Tibial nerve (tissue), 4 donors: Measurements from ENCODE around the gene TRAF3. TPM values are rescaled to one million over a fixed set of nuclear protein-coding genes. Genes with fewer than 3 reads are reported as not detected.

Source experiments
- DNase-seq, 2 donors: peaks; one replicate each; pipeline ENCODE4 v3.0.0-alpha.2; 2019; ENCODE audit warnings: low spot score in 2 of 2
- H3K27ac ChIP-seq, 4 donors: fragments of 200-600 bp; sonication (generic) in 3 of 4; one replicate each; pipeline ENCODE4 v1.5.1; 2017 to 2019; ENCODE audit warnings: mild to moderate bottlenecking in 1 of 4
- H3K27me3 ChIP-seq, 2 donors: fragments of 200-600 bp; sonication (generic) in 1 of 2; one replicate each; pipeline versions ENCODE4 v1.5.1 to v1.6.0; 2017 to 2019
- H3K36me3 ChIP-seq, 3 donors: fragments of 200-600 bp; sonication (generic); one replicate each; pipeline ENCODE4 v1.5.1; 2018 to 2019
- H3K4me1 ChIP-seq, 4 donors: fragments of 200-600 bp; sonication (generic) in 3 of 4; one replicate each; pipeline ENCODE4 v1.5.1; 2017 to 2019
- H3K4me3 ChIP-seq, 4 donors: fragments of 200-600 bp; sonication (generic) in 3 of 4; one replicate each; pipeline ENCODE4 v1.5.1; 2017 to 2019; ENCODE audit warnings: mild to moderate bottlenecking in 1 of 4, moderate library complexity in 1 of 4
- H3K9me3 ChIP-seq, 4 donors: fragments of 200-600 bp; sonication (generic) in 3 of 4; one replicate each; pipeline ENCODE4 v1.5.1; 2017 to 2019
- EP300 ChIP-seq, 2 donors: sonication (generic); formaldehyde crosslinking; IDR thresholded peaks; one replicate each; pipeline ENCODE4 v1.6.1; 2017; ENCODE audit warnings: antibody characterized with exemption in 2 of 2, mild to moderate bottlenecking in 1 of 2
- POLR2A ChIP-seq, 2 donors: fragments of 450-650 bp; IDR thresholded peaks; one replicate each; pipeline ENCODE4 v1.6.1; 2017; ENCODE audit warnings: antibody characterized with exemption in 2 of 2, mild to moderate bottlenecking in 2 of 2, moderate library complexity in 2 of 2
- WGBS, 2 donors: methylation state at CpG; one replicate each; pipeline ENCODE4 v1.1.5; 2018; 5-methylcytosine and 5-hydroxymethylcytosine counted together
- total RNA-seq, 4 donors: library from RNA; depleted of rRNA; stranded (reverse); fragments of >200 nt; gene quantifications; one replicate each; pipeline ENCODE4 v1.1.0, GENCODE V29; 2016
- TF ChIP-seq, protein P1 (sequence below), 5 experiments: fragments of 200-600 bp in 3 of 5; fragments of 450-650 bp in 2 of 5; sonication (generic) in 3 of 5; IDR thresholded peaks; one replicate each; pipeline ENCODE4 v1.5.1; 2016 to 2019; ENCODE audit warnings: antibody characterized with exemption in 5 of 5, mild to moderate bottlenecking in 3 of 5, moderate library complexity in 2 of 5

TRAF3 gene
- total RNA-seq, 4 donors from 2014 or later: 4.8 to 20.7 (median 13.4) TPM

DNA sequence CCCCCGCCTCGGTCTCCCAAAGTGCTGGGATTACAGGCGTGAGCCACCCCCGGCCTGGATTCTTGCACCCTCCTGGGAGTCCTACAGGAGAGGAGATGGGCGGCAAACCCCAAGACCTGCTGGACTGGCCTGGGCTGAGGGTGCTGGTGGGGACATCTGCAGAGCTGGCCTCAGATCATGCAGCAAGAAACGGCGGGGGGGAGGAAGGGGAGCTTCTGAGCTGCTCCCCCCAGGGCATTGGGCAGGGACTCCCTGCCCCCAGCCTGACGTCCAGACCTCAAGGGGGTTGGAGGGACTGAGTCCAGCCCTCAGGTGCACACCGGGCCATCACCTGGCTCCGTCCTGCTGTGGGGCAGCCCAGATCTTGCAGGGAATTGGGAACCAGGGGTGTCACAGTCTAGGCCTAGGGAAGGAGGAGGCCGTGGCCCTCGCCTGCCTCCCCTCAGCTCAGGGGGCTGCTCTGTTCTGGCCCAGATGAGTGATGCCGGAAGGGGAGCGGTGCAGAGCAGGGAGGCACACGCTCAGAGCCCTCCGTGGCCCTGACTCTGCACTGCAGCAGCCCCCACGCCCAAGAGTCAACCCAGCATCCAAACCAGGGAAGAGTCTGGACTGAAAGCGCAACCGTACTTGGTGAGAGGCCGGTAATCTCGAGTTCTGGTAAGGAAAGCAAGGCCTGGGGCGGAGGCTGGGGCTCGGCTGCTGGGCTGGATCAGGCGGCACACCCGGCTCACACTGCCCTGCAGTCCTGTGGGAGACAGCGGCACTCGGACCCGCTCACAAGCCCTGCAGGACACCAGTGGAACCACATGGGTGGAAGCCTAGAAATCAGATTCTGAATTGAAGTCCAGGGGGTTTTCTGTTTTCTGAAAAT is 136.3 kb downstream of the TRAF3 start:
- Histone ChIP-seq H3K4me1 (no peaks in the 10 kb centered on the region), H3K4me3 (no peak overlapping the region), H3K9me3 (no peaks in the 10 kb centered on the region), H3K27ac (no peak overlapping the region), H3K27me3 (no peaks in the 10 kb centered on the region), H3K36me3 (peaks cover 0 to 24% (median 0%) of the 10 kb centered on the region in 3 donors)
- 85 to 89% methylated on average over 27 to 28 of the region's 28 CpGs for WGBS, 2 donors
- TF ChIP-seq EP300 (IDR thresholded peaks at IDR 0.05): no peak
- TF ChIP-seq, protein P1, sequence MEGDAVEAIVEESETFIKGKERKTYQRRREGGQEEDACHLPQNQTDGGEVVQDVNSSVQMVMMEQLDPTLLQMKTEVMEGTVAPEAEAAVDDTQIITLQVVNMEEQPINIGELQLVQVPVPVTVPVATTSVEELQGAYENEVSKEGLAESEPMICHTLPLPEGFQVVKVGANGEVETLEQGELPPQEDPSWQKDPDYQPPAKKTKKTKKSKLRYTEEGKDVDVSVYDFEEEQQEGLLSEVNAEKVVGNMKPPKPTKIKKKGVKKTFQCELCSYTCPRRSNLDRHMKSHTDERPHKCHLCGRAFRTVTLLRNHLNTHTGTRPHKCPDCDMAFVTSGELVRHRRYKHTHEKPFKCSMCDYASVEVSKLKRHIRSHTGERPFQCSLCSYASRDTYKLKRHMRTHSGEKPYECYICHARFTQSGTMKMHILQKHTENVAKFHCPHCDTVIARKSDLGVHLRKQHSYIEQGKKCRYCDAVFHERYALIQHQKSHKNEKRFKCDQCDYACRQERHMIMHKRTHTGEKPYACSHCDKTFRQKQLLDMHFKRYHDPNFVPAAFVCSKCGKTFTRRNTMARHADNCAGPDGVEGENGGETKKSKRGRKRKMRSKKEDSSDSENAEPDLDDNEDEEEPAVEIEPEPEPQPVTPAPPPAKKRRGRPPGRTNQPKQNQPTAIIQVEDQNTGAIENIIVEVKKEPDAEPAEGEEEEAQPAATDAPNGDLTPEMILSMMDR (IDR thresholded peaks at IDR 0.05): no peak
- no peak for TF ChIP-seq POLR2A (IDR thresholded peaks at IDR 0.05)
- no peak for DNase-seq

DNA sequence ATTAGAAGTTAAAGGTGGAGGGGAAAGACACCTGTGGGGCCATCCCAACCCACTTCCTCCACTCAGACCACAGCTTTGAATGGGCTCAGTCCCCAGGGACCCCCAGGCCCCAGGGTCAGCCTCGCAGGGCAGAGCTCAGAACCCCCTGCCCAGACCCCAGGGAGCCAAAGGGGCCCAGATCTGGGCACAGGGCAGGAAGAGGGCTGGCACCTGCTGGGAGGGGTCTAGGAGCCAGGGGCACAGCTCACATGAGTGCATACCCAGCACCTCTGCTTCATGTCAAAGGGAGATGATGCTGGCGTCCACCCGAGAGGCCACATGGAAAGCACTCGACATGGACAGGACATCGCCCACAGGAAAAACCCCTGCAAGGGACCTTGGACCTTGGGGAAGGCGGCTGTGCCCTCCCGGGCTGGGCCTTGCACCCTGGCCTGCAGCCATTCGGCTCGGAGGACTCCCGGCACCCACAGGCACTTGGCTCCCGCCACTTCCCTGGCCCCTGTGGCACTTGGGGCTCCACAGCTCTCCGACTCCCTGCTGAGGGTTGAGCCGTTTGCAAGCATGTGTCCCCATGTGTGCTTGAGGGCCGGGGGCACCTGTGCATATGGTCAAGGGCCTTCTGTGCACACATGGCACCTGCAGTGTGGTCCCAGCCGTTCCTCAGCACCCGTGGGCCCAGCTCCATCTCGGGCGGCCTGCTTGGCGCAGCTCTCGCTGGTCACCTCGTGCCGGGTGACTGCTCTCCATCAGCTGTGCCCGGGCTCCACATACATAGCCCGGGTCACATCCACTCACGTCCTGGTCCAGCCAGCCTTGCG is 137.4 kb downstream of the TRAF3 start:
- DNase-seq: no peak

DNA sequence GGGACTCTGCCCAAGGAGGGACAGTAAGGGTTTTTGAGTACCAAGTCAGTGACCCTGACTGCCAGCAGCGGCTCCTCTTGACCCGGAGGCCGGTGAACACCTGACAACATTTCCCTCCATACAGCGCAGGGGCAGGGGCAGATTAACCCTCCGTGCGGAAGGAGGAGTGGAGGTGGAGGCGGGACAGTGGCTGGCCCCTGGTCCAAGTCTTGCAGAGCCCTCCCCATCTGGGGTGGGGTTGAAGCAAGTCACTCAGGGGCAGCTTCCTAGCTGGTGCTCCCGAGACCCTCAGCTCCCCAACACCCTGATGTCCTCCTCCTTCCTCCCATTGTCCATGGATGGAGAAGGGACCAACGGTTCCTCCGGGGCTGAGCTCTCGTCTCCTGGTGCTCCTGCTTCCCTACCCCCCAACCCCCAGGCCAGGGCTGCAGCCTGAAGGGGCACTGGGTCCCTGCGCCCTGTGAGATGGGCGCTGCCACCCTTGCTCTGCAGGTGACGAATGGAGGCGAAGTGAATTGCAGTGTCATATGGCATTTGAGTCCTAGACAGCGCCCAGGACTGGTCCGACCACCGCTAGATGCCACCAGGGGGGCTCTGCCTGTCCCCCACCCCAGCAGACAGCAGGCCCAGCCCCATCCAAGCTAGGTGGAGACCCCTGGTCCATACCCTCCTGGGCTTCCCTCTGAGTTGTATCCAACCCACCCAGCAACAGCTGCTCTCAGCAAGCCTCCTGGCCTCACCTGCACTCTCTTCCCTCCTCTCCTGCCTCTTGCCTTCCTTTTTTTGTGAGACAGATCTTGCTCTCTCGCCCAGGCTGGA is 138.3 kb downstream of the TRAF3 start:
- no peak for DNase-seq
- Histone ChIP-seq H3K4me1 (no peaks in the 10 kb centered on the region), H3K9me3 (no peaks in the 10 kb centered on the region), H3K27ac (no peak overlapping the region), H3K27me3 (no peaks in the 10 kb centered on the region), H3K36me3 (peaks cover 0 to 15% (median 0%) of the 10 kb centered on the region in 3 donors), H3K4me3 (no peak overlapping the region)
- WGBS, 2 donors: 80 to 81% methylated on average over 18 to 19 of the region's 19 CpGs
- TF ChIP-seq EP300 (IDR thresholded peaks at IDR 0.05): no peak
- TF ChIP-seq POLR2A (IDR thresholded peaks at IDR 0.05): no peak
- TF ChIP-seq, protein P1 (IDR thresholded peaks at IDR 0.05): no peak

More for the DNA sequence above, 137.4 kb downstream of the TRAF3 start:
- TF ChIP-seq POLR2A (IDR thresholded peaks at IDR 0.05) (no peak), EP300 (IDR thresholded peaks at IDR 0.05) (no peak)
- TF ChIP-seq, protein P1 (IDR thresholded peaks at IDR 0.05): no peak
- H3K4me3 ChIP-seq: no peak overlapping the region
- no peaks in the 10 kb centered on the region for H3K9me3 ChIP-seq
- H3K4me1 ChIP-seq: no peaks in the 10 kb centered on the region
- no peak overlapping the region for H3K27ac ChIP-seq
- peaks cover 0 to 18% (median 0%) of the 10 kb centered on the region in 3 donors for H3K36me3 ChIP-seq
- no peaks in the 10 kb centered on the region for H3K27me3 ChIP-seq
- WGBS, 2 donors: 85 to 91% methylated on average over 11 to 22 of the region's 26 CpGs

DNA sequence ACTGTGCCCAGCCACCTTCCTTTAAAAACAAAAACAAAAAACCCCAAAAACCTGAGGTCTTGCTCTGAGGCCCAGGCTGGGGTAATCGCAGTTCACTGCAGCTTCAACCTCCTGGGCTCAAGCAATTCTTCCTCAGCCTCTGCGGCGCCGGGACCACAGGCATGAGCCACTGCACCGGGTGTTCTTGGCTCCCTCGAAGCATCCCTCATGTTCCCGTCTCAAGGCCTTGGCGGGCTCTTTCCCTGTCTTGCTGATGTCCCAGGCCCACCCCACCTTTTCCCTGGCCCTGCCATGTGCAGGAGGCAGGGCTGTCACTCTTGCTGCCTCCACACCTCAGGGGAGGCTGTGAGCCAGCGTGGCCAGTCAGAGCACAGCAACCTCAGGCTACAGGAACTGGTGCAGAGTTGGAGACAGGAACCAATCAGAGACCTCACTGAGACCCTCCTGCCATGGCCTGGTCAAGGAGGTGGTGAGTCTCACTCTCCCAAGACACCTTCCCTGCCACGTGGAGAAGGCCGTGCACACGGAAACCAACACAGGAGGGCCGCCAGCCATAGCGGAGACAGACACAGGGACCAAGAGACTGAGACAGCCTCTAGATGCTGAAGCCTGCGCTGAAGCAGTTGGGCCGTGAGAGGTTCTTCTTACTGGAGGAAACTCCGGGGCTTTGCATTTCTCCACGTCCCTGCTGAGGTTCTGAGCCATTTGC is 139.3 kb downstream of the TRAF3 start:
- no peak for DNase-seq
- 76 to 81% methylated on average over 16 to 18 of the region's 18 CpGs for WGBS, 2 donors

More for the DNA sequence above, 139.3 kb downstream of the TRAF3 start:
- Histone ChIP-seq H3K4me3 (no peak overlapping the region), H3K27me3 (no peaks in the 10 kb centered on the region), H3K9me3 (no peaks in the 10 kb centered on the region), H3K27ac (no peak overlapping the region), H3K4me1 (no peaks in the 10 kb centered on the region), H3K36me3 (peaks cover 0 to 10% (median 0%) of the 10 kb centered on the region in 3 donors)
- TF ChIP-seq, protein P1 (IDR thresholded peaks at IDR 0.05): no peak
- no peak for TF ChIP-seq POLR2A (IDR thresholded peaks at IDR 0.05)
- TF ChIP-seq EP300 (IDR thresholded peaks at IDR 0.05): no peak
